NCI-H345 (cell line): ENCODE data around the gene SLC35G4.
"Not testable (repeated sequence)": the region's sequence is repeated elsewhere in the genome, so short reads cannot be mapped to it uniquely, and the experiment has no call there.

ENCODE experiments used
- DNase-seq: peaks from one replicate; lab custom pipeline; 2025; lab: John Stamatoyannopoulos, UW

SLC35G4 gene

DNA sequence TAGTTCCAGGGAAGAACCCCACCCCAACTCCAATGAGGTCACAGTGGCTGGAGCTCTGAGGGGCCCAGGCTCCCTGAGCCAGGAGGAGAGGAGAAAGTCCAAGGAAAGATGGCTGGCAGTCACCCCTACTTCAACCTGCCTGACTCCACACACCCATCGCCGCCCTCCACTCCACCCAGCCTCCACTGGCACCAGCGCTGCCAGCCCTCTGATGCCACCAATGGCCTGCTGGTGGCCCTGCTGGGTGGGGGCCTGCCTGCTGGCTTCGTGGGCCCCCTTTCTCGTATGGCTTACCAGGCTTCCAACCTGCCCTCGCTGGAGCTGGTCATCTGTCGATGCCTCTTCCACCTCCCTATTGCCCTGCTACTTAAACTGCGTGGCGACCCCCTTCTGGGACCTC, at the start of gene SLC35G4:
SLC35G4 (plus strand) TSS at position 109 of the 400 bp plus-strand sequence; CDS start at position 109, 0 bp downstream.
- not testable (repeated sequence) for DNase-seq

- no peak for DNase-seq
These were observed 48.1 kb upstream of the SLC35G4 start for GRCh38 chr18:11561293-11561692.

DNA sequence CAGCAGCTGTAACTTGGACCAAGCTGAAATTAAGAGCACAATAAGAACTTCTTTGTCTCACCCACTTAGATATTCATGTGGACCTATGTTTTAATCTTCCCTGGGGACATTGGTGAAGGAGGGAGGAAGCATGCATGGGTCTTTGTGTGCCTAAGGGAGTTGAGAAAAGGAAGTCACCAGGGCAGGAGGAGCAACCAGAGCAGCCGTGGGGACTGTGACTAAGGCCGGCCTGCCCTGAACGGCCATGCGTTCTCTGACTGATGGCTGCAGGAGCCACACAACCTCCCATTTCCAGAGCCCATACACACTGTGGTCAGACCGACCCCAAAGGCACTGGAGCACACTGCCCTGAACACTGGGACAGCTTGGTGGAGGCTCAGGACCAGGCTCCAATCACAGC, 43.7 kb upstream of the SLC35G4 start:
- no peak for DNase-seq

- no peak for DNase-seq
These were observed 43.0 kb upstream of the SLC35G4 start for GRCh38 chr18:11566236-11566965.

GRCh38 chr18:11567396-11567795, 42.0 kb upstream of the SLC35G4 start:
- no peak for DNase-seq

- DNase-seq = no peak
These were observed 39.3 kb upstream of the SLC35G4 start for GRCh38 chr18:11570073-11570588.

DNA sequence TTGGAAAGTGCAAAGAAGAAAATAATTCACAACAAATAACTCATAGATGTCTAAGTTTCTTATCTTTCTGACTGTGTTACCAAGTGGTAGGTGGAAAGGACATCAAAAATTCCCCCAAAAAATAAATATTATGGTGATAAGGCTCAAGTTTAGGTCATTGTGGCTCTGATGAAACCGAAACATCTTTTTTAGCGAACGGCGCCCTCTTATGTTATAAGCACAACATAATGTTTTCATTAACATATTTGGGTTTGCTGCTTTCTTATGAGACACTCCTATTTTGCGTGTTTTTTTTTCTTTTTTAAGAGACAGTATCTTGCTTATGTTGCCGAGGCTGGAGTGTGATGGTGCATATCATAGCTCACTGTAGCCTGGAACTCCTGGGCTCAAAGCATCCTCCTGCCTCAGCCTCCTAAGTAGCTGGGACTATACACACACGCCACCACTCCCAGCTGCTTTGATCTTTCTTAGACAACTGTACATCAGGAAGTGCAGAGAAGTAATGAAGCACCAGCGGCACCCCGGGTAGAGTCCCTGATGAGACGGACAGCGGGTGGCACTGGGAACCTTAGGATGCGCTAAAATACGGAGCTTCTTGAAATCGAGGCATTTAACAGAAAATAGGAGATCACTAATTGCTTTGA, 38.5 kb upstream of the SLC35G4 start:
- DNase-seq = no peak

GRCh38 chr18:11572201-11572600, 37.2 kb upstream of the SLC35G4 start:
- DNase-seq = no peak

- no peak for DNase-seq
These were observed 34.9 kb upstream of the SLC35G4 start for GRCh38 chr18:11574545-11574944.

DNA sequence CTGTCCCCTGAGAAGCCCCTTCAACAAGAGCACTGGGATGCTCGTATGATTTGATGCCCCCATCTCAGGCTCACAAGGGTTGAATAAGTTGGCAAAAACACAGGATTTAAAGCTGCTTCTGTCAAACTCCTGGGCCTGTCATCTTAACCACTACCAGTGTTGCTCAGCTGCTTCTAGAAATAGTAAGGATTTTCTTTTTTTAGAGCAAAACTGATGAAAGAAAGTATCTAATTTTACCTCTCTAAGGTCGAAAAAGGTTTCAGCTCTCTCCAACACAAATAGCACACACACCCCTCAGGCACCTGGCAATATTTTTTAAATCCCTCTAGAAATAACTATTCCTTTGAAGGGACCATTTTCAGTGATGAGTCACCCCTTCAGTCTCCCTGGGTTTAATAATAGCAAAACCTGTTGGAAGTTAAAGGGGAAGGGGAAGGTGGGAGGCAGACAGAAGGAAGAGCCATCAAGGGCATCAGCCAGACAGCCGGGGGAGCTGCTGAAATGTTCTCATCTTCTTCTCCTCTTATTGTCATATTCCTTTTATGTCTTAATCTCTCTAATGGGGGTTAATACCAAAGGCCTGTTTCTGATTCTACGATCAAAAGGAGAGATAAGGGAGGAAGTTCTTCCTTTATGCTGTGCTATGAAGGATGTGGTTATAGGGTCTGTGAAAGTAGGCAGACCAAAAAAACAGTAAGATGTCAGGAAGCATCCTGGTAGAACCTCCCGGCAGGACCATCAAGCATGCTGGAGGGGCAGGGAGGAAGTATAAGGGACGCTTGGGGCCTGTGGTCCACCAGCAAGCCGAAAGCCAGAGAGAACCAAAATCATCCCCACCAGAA, 31.9 kb upstream of the SLC35G4 start:
- no peak for DNase-seq

GRCh38 chr18:11578799-11579198, 30.6 kb upstream of the SLC35G4 start:
- DNase-seq = no peak

GRCh38 chr18:11579916-11580315, 29.5 kb upstream of the SLC35G4 start:
- no peak for DNase-seq

- no peak for DNase-seq
These were observed 28.1 kb upstream of the SLC35G4 start for GRCh38 chr18:11581286-11581685.

- DNase-seq = no peak
These were observed 23.8 kb upstream of the SLC35G4 start for GRCh38 chr18:11585596-11585995.

- DNase-seq = no peak
These were observed 22.5 kb upstream of the SLC35G4 start for GRCh38 chr18:11586896-11587295.

DNA sequence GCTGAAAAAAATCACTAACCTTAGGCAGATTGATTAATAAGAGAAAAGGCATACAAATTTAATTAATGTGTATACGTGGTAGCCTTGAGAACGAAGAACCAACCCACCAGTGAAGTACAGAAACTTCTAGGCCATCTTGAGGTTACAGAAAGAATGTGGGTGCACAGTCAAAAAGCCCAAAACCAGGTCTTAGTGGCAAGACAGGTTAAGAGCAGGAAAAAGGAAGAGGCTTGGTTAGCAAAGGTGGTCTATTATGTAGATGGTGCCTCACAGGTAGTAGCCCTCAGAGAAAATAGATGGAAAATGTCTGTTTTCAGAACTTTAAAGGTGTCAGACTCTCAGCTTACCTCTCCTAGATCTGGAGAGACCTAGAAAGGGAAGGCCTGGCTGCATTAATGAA, 22.0 kb upstream of the SLC35G4 start:
- no peak for DNase-seq

DNA sequence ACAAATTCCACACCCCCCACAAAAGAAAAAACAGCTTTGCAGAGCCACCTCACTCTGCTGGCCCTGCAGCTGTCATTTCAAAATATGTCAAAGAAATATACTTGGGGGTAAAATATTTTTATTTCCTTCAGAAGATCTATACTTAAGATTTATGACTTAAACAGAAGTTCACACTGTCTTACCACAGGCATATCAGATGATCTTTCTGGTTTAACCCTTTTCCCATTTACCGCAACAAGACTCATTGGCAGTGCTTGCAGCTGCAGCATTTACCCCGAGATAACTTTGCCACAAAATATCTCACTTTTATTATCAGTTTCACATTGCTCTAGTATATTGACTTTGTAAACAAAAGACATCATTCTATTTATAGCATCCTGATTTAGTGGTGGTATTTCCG, 21.6 kb upstream of the SLC35G4 start:
- no peak for DNase-seq

DNA sequence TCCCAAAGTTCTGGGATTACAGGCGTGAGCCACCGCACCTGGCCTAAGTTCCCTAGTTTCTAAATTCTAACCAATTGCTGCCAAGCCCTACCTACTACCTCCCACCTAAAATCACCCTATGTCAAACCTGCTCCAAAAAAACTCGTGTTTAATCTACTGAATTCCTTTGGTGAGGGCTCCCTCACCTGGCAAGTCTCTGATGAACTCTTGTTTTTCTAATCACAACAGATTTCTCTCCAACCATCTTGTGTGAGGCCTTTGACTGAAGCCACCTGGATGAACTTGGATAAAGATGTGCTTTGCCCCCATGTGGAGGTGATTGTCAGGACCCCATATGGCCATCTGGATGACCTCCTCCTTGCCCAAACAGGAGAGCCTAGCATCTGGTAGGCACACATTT, 17.4 kb upstream of the SLC35G4 start:
- no peak for DNase-seq

- no peak for DNase-seq
These were observed 9.1 kb upstream of the SLC35G4 start for GRCh38 chr18:11600321-11600720.

GRCh38 chr18:11607906-11608305, 1.5 kb upstream of the SLC35G4 start:
- no peak for DNase-seq

- DNase-seq = not testable (repeated sequence)
These were observed 778 bp upstream of the SLC35G4 start for GRCh38 chr18:11608618-11609017.

GRCh38 chr18:11613073-11613472, 3.7 kb downstream of the SLC35G4 start:
- not testable (repeated sequence) for DNase-seq

DNA sequence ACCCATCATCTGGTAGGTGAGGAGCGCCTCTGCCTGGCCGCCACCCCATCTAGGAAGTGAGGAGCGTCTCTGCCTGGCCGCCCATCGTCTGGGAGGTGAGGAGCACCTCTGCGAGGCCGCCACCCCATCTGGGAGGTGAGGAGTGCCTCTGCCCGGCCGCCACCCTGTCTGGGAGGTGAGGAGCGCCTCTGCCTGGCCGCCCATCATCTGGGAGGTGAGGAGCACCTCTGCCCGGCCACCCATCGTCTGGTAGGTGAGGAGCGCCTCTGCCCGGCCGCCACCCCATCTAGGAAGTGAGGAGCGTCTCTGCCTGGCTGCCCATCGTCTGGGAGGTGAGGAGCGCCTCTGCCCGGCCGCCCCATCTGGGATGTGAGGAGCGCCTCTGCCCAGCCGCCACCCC, 4.2 kb downstream of the SLC35G4 start:
- not testable (repeated sequence) for DNase-seq
